Parathyroid adenoma (tissue), 2 donors: Measurements from ENCODE around the gene PADI3.

Source experiments
- H2AFZ ChIP-seq: fragments of 300-600 bp; sonication (generic); one replicate; pipeline ENCODE4 v1.7.0; 2017; ENCODE audit warnings: antibody characterized with exemption, mild to moderate bottlenecking
- H3K27ac ChIP-seq: fragments of 300-600 bp; sonication (generic); one replicate; pipeline ENCODE4 v1.7.0; 2017
- H3K27me3 ChIP-seq: fragments of 300-600 bp; sonication (generic); one replicate; pipeline ENCODE4 v1.7.0; 2017; ENCODE audit warnings: low read length; ENCODE audit not compliant: control insufficient read depth, insufficient read depth
- H3K36me3 ChIP-seq: fragments of 300-600 bp; sonication (generic); one replicate; pipeline ENCODE4 v1.7.0; 2017; ENCODE audit warnings: low read length; ENCODE audit not compliant: control insufficient read depth, insufficient read depth
- H3K4me1 ChIP-seq: fragments of 300-600 bp; sonication (generic); one replicate; pipeline ENCODE4 v1.7.0; 2017; ENCODE audit warnings: control low read depth
- H3K4me2 ChIP-seq: fragments of 300-600 bp; sonication (generic); one replicate; pipeline ENCODE4 v1.7.0; 2017; ENCODE audit warnings: low read length
- H3K4me3 ChIP-seq: fragments of 300-600 bp; sonication (generic); one replicate; pipeline ENCODE4 v1.7.0; 2017; ENCODE audit warnings: low read depth, low read length
- H3K79me2 ChIP-seq: fragments of 300-600 bp; sonication (generic); one replicate; pipeline ENCODE4 v1.7.0; 2017; ENCODE audit warnings: control low read depth
- H3K9ac ChIP-seq: fragments of 300-600 bp; sonication (generic); one replicate; pipeline ENCODE4 v1.7.0; 2017; ENCODE audit warnings: mild to moderate bottlenecking
- H3K9me3 ChIP-seq: fragments of 300-600 bp; sonication (generic); one replicate; pipeline ENCODE4 v1.7.0; 2017; ENCODE audit warnings: low read length; ENCODE audit not compliant: control insufficient read depth
- TF ChIP-seq, protein P1 (sequence below): fragments of 300-600 bp; sonication (generic); IDR thresholded peaks from one replicate; pipeline ENCODE4 v1.7.0; 2017; ENCODE audit warnings: antibody characterized with exemption, mild to moderate bottlenecking
- donor health status: primary hyperparathyroidism.

Gene PADI3

GRCh38 chr1:17250601-17251000 is 1.7 kb downstream of the PADI3 start:
- Histone ChIP-seq H3K4me3 (no peak overlapping the region), H3K27me3 (no peaks in the 10 kb centered on the region), H3K4me1 (no peaks in the 10 kb centered on the region), H3K36me3 (no peaks in the 10 kb centered on the region), H3K9me3 (no peaks in the 10 kb centered on the region), H3K9ac (no peak overlapping the region), H2AFZ (no peak overlapping the region), H3K27ac (no peak overlapping the region), H3K79me2 (no peaks in the 10 kb centered on the region), H3K4me2 (no peak overlapping the region)
- TF ChIP-seq, protein P1, sequence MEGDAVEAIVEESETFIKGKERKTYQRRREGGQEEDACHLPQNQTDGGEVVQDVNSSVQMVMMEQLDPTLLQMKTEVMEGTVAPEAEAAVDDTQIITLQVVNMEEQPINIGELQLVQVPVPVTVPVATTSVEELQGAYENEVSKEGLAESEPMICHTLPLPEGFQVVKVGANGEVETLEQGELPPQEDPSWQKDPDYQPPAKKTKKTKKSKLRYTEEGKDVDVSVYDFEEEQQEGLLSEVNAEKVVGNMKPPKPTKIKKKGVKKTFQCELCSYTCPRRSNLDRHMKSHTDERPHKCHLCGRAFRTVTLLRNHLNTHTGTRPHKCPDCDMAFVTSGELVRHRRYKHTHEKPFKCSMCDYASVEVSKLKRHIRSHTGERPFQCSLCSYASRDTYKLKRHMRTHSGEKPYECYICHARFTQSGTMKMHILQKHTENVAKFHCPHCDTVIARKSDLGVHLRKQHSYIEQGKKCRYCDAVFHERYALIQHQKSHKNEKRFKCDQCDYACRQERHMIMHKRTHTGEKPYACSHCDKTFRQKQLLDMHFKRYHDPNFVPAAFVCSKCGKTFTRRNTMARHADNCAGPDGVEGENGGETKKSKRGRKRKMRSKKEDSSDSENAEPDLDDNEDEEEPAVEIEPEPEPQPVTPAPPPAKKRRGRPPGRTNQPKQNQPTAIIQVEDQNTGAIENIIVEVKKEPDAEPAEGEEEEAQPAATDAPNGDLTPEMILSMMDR: no peak

DNA sequence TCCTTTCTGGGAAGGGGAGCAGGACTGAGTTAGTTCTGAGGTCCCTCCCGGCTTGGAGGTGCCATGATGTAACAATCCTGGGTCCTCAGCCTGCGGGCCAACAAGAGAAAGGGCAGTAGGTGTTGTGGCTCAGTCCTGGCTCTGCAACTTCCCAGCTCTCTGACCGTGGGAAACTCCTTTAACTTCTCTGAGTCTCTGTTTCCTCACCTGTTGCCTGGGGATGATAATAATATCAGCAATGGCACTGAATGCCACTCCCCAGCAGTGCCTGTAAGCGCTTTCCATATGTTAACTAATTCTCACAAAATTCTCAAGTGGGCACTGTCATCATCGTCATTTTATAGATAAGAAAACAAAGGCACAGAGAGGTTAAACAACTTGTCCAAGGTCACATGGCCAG is 2.3 kb downstream of the PADI3 start:
- H3K27me3 ChIP-seq: no peaks in the 10 kb centered on the region
- H3K4me3 ChIP-seq: no peak overlapping the region
- TF ChIP-seq, protein P1: no peak

DNA sequence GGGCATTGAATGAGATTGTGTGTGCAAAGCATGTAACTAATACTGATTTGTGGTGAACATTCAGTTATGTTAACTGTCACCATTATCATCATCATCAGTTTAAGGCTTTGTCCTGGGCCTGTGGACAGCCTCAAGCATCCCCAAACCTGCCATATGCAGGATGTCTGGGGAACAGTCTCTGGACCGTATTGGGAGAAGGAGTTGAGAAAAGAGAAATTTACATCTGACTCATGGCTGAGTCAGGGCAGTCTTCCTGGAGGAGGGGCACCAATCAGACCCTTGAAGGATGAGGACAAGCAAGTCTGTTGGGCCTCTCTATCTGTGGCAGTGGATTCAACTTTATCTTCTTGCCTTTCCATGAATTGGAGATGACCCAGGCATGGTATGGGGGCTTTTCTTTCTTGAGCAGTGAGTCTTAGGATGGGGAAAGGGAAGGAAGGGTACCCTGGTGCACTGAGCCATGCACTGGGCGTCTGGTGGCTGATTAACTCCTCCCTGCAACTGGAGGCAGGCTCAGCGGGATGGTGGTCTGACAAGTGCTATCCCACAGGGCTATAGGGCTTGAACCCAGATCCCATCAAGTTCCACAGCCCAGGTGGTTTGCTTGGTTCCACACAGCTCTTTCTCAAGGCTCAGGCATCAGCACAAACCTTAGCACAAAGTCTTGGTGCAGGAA is 2.9 kb downstream of the PADI3 start:
- Histone ChIP-seq H3K4me1 (no peaks in the 10 kb centered on the region), H3K9me3 (no peaks in the 10 kb centered on the region), H3K27ac (no peak overlapping the region), H3K4me2 (no peak overlapping the region), H3K9ac (no peak overlapping the region), H2AFZ (no peak overlapping the region), H3K27me3 (no peaks in the 10 kb centered on the region), H3K79me2 (no peaks in the 10 kb centered on the region), H3K36me3 (no peaks in the 10 kb centered on the region), H3K4me3 (no peak overlapping the region)
- TF ChIP-seq, protein P1: no peak

More for the DNA sequence above, 2.3 kb downstream of the PADI3 start:
- no peaks in the 10 kb centered on the region for H3K9me3 ChIP-seq
- H3K4me1 ChIP-seq: no peaks in the 10 kb centered on the region
- no peaks in the 10 kb centered on the region for H3K79me2 ChIP-seq
- H3K9ac ChIP-seq: no peak overlapping the region
- no peak overlapping the region for H3K27ac ChIP-seq
- H2AFZ ChIP-seq: no peak overlapping the region
- no peaks in the 10 kb centered on the region for H3K36me3 ChIP-seq
- no peak overlapping the region for H3K4me2 ChIP-seq

- H3K36me3 ChIP-seq: no peaks in the 10 kb centered on the region
These were observed 6.4 kb downstream of the PADI3 start for GRCh38 chr1:17255336-17255735.

More at GRCh38 chr1:17255336-17255735, 6.4 kb downstream of the PADI3 start:
- no peaks in the 10 kb centered on the region for H3K9me3 ChIP-seq
- TF ChIP-seq, protein P1: no peak
- no peaks in the 10 kb centered on the region for H3K79me2 ChIP-seq
- no peak overlapping the region for H2AFZ ChIP-seq
- no peaks in the 10 kb centered on the region for H3K4me1 ChIP-seq
- H3K4me2 ChIP-seq: no peak overlapping the region
- H3K27me3 ChIP-seq: no peaks in the 10 kb centered on the region
- no peak overlapping the region for H3K27ac ChIP-seq
- no peak overlapping the region for H3K4me3 ChIP-seq
- H3K9ac ChIP-seq: no peak overlapping the region
